Heart right ventricle (tissue), 16 donors: ENCODE measurements around the gene FAM13A. TPM values are rescaled to one million over a fixed set of nuclear protein-coding genes. Genes with fewer than 3 reads are reported as not detected.
"Not testable (repeated sequence)": the region's sequence is repeated elsewhere in the genome, so short reads cannot be mapped to it uniquely, and the experiment has no call there.

Experiments
- ATAC-seq, 8 donors: fragments of 200-7000 bp; cut with Tn5 transposase; one replicate each; pipeline ENCODE4 v1.9.1; 2020; ENCODE audit warnings: mild to moderate bottlenecking in 8 of 8, moderate library complexity in 8 of 8, moderate number of reproducible peaks in 1 of 8
- DNase-seq, 2 donors: peaks; one replicate each; pipeline ENCODE4 v3.0.0-alpha.2; 2020
- H3K27ac ChIP-seq, 10 donors: fragments of 200-600 bp; sonication (generic) in 2 of 10; one replicate each; pipeline versions ENCODE4 v1.5.0 to v1.8.0; 2020 to 2022; ENCODE audit warnings: mild to moderate bottlenecking in 3 of 10
- H3K27me3 ChIP-seq, 7 donors: fragments of 200-600 bp; one replicate each; pipeline ENCODE4 v1.8.0; 2021 to 2022; ENCODE audit warnings: mild to moderate bottlenecking in 2 of 7
- H3K36me3 ChIP-seq, 9 donors: fragments of 200-600 bp; sonication (generic) in 1 of 9; one replicate each; pipeline versions ENCODE4 v1.5.0 to v1.8.0; 2020 to 2022; ENCODE audit warnings: mild to moderate bottlenecking in 2 of 9
- H3K4me1 ChIP-seq, 9 donors: fragments of 200-600 bp; sonication (generic) in 1 of 9; one replicate each; pipeline versions ENCODE4 v1.5.0 to v1.8.0; 2020 to 2022; ENCODE audit warnings: mild to moderate bottlenecking in 4 of 9
- H3K4me3 ChIP-seq, 10 donors: fragments of 200-600 bp; sonication (generic) in 2 of 10; one replicate each; pipeline versions ENCODE4 v1.5.0 to v1.8.0; 2020 to 2022; ENCODE audit warnings: mild to moderate bottlenecking in 7 of 10, moderate library complexity in 2 of 10
- H3K9me3 ChIP-seq, 11 donors: fragments of 200-600 bp in 10 of 11; sonication (generic) in 2 of 11; one replicate each; pipeline versions ENCODE4 v1.5.0 to v1.8.0; 2013 to 2022; ENCODE audit warnings: mild to moderate bottlenecking in 2 of 11, control low read depth in 1 of 11, moderate library complexity in 1 of 11
- CTCF ChIP-seq, 9 donors: fragments of 200-600 bp; sonication (generic) in 2 of 9; IDR thresholded peaks; one replicate each; pipeline versions ENCODE4 v1.5.0 to v1.8.0; 2021 to 2022; ENCODE audit warnings: antibody characterized with exemption in 9 of 9, mild to moderate bottlenecking in 5 of 9, moderate library complexity in 1 of 9
- WGBS, 2 donors: extraction: QIAGEN DNeasy Blood & Tissue Kit; methylation state at CpG; one replicate each; pipeline ENCODE4 v1.1.7; 2013; ENCODE audit warnings: inconsistent platforms in 1 of 2; 5-methylcytosine and 5-hydroxymethylcytosine counted together
- intact Hi-C, 10 donors: fragments of 100-400 bp; cut with DNase I; formaldehyde crosslinking; loops; one replicate each; pipeline versions ENCODE4 v1.11.1 to v1.14.2; 2022
- polyA plus RNA-seq, 2 donors: library from polyadenylated mRNA; stranded (reverse); fragments of 200-250 nt; gene quantifications; one replicate each; pipeline ENCODE4 v1.2.3, GENCODE V29; 2013
- total RNA-seq, 10 donors: library from RNA; stranded (reverse); fragmentation: NEBNext Ultra II Directional in 3 of 10; extraction: Animal tissue kit (Norgen Biotek cat#: 25700) in 3 of 10; gene quantifications; one replicate each; pipeline versions ENCODE4 v1.2.1 to v1.2.4, GENCODE V29; 2021 to 2023
- donor health status: Arrhythmogenic right ventricular cardiomyopathy.
- donor health status: ischemic (EF 13 %, LVEDD 7.1; RV severe dilation, severe dysfunction).
- donor health status: healthy with polysubstance abuse.
- donor health status: DM: no; HTN: yes; CAD: no.
- donor health status: DM: no; HTN: no; CAD: no.
- donor health status: ischemic (EF 25% LVEDD 6.9; RV normal size, moderate dysfunction).
- donor health status: ischemic (EF 25% LVEDD 5.7; RV mildly dilated, moderate dysfunction).
- donor health status: healthy.
- donor health status: DM: yes; HTN: yes; CAD: no.
- donor health status: Ischemic cardiomyopathy.
- donor health status: ischemic (EF 35%, LVEDD 5.7; RV mildly dilated, moderate dysfunction).
- donor health status: nonischemic (EF 11% LVEDD 7.7; RV severe dilation, severe dysfunction).
- donor health status: DM: yes; HTN: yes; CAD: no.
- donor health status: PGD.
- donor health status: ischemic (EF 29% LVEDD 5.4; RV normal size, mild dysfunction).
- donor health status: nonischemic (EF 23%, LVEDD 6.1; RV moderate dilation, normal function).

FAM13A gene
- total and polyA plus RNA-seq, 12 donors = 2.4 to 18.4 (median 14.1) TPM

DNA sequence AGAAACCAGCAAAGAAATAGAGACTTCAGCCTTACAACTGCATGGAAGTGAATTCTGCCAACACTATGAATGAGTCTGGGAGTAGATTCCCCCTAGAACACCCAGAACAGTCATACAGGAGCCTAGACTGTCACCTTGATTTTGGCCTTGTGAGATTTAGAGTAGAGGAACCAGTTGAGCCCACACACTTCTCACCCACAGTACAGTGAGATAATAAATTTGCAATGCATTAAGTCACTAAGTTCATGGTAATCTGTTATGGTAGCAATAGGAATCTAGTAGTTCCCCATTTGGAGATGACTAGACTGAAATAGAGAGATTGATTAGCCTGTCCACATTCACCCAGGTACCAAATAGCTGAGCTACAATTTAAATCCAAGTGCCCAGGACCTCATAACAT is 59.0 kb downstream of the FAM13A start:
- TF ChIP-seq CTCF (IDR thresholded peaks at IDR 0.05) = no peak
- DNase-seq = no peak
- intact Hi-C loops = no loop called here
- Histone ChIP-seq H3K4me3 (no peak overlapping the region), H3K36me3 (no peaks in the 10 kb centered on the region), H3K4me1 (peaks cover 0 to 26% (median 13%) of the 10 kb centered on the region in 9 donors), H3K9me3 (no peaks in the 10 kb centered on the region), H3K27ac (no peak overlapping the region), H3K27me3 (no peaks in the 10 kb centered on the region)
- ATAC-seq = no peak

GRCh38 chr4:88995874-88996273 is 61.1 kb downstream of the FAM13A start:
- DNase-seq = no peak
- 89 to 94% methylated on average over 1 of the region's 1 CpG for WGBS, 2 donors
- Histone ChIP-seq H3K4me1 (peaks cover 0 to 12% (median 5%) of the 10 kb centered on the region in 9 donors), H3K9me3 (no peaks in the 10 kb centered on the region), H3K36me3 (no peaks in the 10 kb centered on the region), H3K27ac (no peak overlapping the region), H3K27me3 (no peaks in the 10 kb centered on the region), H3K4me3 (no peak overlapping the region)
- intact Hi-C loops = no loop called here
- no peak for ATAC-seq
- TF ChIP-seq CTCF (IDR thresholded peaks at IDR 0.05) = no peak

DNA sequence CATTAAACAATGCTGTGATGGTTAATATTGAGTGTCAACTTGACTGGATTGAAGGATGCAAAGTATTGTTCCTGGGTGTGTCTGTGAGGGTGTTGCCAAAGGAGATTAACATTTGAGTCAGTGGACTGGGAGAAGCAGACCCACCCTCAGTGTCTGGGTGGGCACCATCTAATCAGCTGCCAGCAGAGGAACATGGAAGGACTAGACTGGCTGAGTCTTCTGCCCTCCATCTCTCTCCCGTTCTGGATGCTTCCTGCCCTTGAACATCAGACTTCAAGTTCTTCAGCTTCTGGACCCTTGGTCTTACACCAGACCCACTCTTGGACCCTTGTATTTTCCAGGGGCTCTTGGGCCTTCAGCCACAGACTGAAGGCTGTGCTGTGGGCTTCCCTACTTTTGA is 61.7 kb downstream of the FAM13A start:
- DNase-seq, H3K36me3 ChIP-seq, H3K9me3 ChIP-seq, H3K27me3 ChIP-seq, intact Hi-C loops, H3K4me3 ChIP-seq, H3K27ac ChIP-seq, ATAC-seq: not testable (repeated sequence)
- WGBS, 2 donors = 94 to 96% methylated on average over 1 of the region's 1 CpG
- peaks cover 0 to 17% (median 10%) of the 10 kb centered on the region in 9 donors for H3K4me1 ChIP-seq

DNA sequence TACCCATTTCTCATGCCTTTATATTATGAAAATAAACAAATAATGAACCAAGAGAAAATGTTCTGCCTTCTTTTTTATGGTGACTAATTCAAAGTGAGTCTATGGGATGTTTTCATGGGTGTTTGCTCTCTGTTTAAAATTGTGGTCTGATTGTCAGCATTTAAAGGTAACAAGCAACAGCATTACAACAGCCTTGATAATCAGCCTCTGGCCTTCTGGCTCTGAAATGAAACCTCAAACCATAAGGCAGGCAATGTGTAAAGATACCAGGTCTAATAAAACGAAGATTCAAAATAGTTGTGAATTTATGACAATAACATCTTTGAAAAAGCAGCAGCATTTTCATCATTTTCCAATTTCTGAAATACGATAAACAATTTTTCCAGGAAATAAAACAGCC is 63.7 kb downstream of the FAM13A start:
- Histone ChIP-seq H3K27ac (no peak overlapping the region), H3K36me3 (no peaks in the 10 kb centered on the region), H3K27me3 (no peaks in the 10 kb centered on the region), H3K9me3 (no peaks in the 10 kb centered on the region), H3K4me1 (peaks cover 0 to 24% (median 16%) of the 10 kb centered on the region in 9 donors), H3K4me3 (no peak overlapping the region)
- 91 to 93% methylated on average over 2 of the region's 2 CpGs for WGBS, 2 donors
- DNase-seq (no peak), ATAC-seq (no peak)
- intact Hi-C loops = no loop called here
- no peak for TF ChIP-seq CTCF (IDR thresholded peaks at IDR 0.05)

DNA sequence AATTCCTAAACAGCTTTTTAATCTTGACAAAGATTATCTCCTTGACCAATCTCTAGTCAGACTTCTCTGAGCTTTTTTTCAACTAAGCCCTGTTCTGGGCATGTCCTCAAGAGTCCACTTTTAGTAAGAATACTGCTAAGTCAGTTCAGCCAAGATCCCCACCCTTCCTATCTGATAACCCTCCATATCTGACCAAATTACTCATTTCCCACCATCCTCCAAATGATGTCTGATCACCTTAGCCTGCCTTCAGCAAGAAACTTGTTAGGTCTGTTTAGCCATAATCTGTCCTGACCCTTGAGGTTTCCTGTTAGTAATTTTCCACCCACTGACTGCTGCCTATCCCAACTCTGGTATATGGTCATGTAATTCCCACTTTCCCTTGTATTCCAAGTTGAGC is 65.2 kb downstream of the FAM13A start:
- H3K27ac ChIP-seq = no peak overlapping the region
- no peak for DNase-seq
- peaks cover 0 to 19% (median 14%) of the 10 kb centered on the region in 9 donors for H3K4me1 ChIP-seq
- H3K27me3 ChIP-seq = no peaks in the 10 kb centered on the region
- intact Hi-C loops = no loop called here
- no peak overlapping the region for H3K4me3 ChIP-seq
- TF ChIP-seq CTCF (IDR thresholded peaks at IDR 0.05) = no peak
- no peaks in the 10 kb centered on the region for H3K36me3 ChIP-seq
- ATAC-seq = peak in 1 of 8 donors; percentile 40
- H3K9me3 ChIP-seq = no peaks in the 10 kb centered on the region
